Skeletal muscle satellite cell (primary cell): ENCODE data around the gene FCN2.

Experiments
- H3K27me3 ChIP-seq: 2 replicates; pipeline ENCODE4 v1.7.0; 2013; ENCODE audit warnings: low read length; ENCODE audit not compliant: control insufficient read depth, insufficient read depth
- H3K36me3 ChIP-seq: 2 replicates; pipeline ENCODE4 v1.7.0; 2013; ENCODE audit warnings: mild to moderate bottlenecking, control low read depth, low read length; ENCODE audit not compliant: insufficient read depth
- H3K4me1 ChIP-seq: 2 replicates; pipeline ENCODE4 v1.7.0; 2013; ENCODE audit warnings: low read length; ENCODE audit not compliant: control insufficient read depth, insufficient read depth
- H3K4me2 ChIP-seq: 2 replicates; pipeline ENCODE4 v1.7.0; 2013; ENCODE audit warnings: mild to moderate bottlenecking, low read length
- H3K4me3 ChIP-seq: 2 replicates; pipeline ENCODE4 v1.7.0; 2013; ENCODE audit warnings: low read length
- H3K9ac ChIP-seq: 2 replicates; pipeline ENCODE4 v1.7.0; 2013; ENCODE audit warnings: mild to moderate bottlenecking, low read depth, low read length, moderate library complexity
- H3K9me3 ChIP-seq: replicated peaks from 2 replicates; pipeline ENCODE4 v1.7.0; 2013; ENCODE audit warnings: mild to moderate bottlenecking, control low read depth, low read length

The FCN2 gene

DNA sequence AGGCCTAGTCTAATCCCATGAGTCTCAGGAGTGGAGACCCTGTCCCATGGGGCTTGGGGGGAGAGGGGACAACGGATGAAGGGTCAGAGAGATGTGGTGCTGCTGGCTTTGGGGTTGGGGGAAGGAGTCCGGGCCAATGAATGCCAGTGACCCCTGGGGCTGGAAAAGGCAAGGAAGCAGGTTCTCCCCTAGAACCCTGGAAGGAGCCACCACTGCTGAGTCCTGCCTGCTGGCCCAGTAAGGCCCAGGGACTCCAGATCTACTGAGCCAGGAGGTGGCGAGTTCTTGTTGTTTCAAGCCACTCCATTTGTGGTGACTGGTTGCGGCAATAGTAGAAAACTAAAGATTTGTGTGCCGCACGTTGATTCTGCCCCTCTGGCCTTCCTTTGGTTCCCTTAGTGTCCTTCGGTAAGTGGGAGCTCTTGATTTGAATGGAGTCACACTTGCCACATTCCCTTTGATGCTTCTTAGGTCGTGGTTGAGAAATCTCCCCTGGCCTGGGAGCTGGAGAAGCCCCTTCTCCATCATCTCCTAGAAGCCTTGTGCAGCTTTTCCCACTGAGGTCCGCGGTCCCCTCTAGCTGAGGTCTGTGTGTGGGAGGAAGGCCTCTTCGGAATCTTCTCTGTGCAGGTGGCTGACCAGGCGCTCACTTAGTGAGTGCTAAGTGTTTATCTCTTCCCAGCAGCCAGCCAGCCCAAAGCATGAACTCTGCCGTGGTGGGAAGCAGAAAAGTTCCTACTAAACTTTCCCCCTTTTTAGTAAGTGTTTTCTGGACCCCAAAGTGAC lies 28.1 kb downstream of the FCN2 start:
- Histone ChIP-seq H3K4me1 (no peaks in the 10 kb centered on the region), H3K27me3 (peaks cover 46% of the 10 kb centered on the region), H3K9ac (no peak overlapping the region), H3K9me3 (no peaks in the 10 kb centered on the region), H3K36me3 (no peaks in the 10 kb centered on the region), H3K4me2 (no peak overlapping the region), H3K4me3 (no peak overlapping the region)

DNA sequence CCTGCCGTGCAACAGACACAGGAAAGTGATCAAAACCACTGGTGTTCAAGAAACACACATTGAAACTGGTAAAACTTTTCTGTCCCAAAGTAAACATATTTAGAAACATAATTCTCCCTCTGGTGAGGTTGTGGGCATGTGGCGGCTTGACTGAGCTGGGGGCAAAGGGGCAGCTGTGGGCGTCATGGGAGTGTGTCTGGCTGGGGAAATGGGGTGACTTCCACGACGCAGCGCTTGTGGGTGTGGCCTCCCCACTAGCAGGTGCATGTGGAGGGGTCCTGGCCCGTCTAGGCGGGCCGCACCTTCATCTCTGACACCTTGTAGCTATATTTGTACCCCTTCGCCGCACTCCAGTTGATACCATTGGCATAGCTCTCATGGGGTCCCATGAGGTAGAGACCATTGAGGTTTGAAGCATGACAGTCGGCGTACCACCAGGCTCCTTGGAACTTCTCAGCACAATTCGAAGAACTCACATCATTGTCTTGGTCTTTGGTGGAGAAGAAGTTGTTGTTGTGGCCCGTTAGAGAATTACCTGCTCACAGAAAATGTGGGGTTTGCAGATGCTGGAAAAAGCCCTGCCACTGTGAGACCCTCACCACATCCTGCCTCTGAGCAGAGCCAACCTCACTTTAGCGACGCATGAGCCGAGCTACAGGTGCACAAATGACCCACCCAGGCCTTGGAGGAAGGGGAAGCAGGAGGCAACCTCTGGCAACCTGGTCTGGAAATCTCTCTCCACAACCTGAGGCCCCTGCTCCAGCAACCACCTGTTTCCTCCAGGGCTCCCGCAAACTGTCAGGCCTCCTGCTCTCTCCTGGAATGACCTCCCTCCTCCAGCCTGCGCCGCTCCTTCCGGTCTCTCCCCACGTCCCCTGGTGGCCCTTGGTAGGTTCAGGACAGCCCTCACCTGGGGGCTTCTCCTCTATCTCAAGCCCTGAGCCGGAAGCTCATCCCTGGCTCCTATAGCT lies 29.2 kb downstream of the FCN2 start:
- no peaks in the 10 kb centered on the region for H3K36me3 ChIP-seq
- no peaks in the 10 kb centered on the region for H3K4me1 ChIP-seq
- H3K4me3 ChIP-seq: no peak overlapping the region
- no peak overlapping the region for H3K9ac ChIP-seq
- H3K4me2 ChIP-seq: no peak overlapping the region
- H3K9me3 ChIP-seq: no peaks in the 10 kb centered on the region
- H3K27me3 ChIP-seq: peaks cover 46% of the 10 kb centered on the region

GRCh38 chr9:134912126-134912840 lies 31.7 kb downstream of the FCN2 start:
- H3K27me3 ChIP-seq: peaks cover 51% of the 10 kb centered on the region
- H3K4me1 ChIP-seq: no peaks in the 10 kb centered on the region
- no peaks in the 10 kb centered on the region for H3K9me3 ChIP-seq
- no peak overlapping the region for H3K9ac ChIP-seq
- H3K4me3 ChIP-seq: no peak overlapping the region
- no peak overlapping the region for H3K4me2 ChIP-seq
- no peaks in the 10 kb centered on the region for H3K36me3 ChIP-seq

- no peak overlapping the region for H3K4me2 ChIP-seq
- no peaks in the 10 kb centered on the region for H3K4me1 ChIP-seq
- H3K4me3 ChIP-seq: no peak overlapping the region
- H3K27me3 ChIP-seq: peaks cover 48% of the 10 kb centered on the region
- no peaks in the 10 kb centered on the region for H3K9me3 ChIP-seq
- no peak overlapping the region for H3K9ac ChIP-seq
- no peaks in the 10 kb centered on the region for H3K36me3 ChIP-seq
These were observed 32.6 kb downstream of the FCN2 start for GRCh38 chr9:134913041-134913712.

GRCh38 chr9:134913713-134914500 lies 33.3 kb downstream of the FCN2 start:
- Histone ChIP-seq H3K27me3 (peaks cover 43% of the 10 kb centered on the region), H3K4me1 (no peaks in the 10 kb centered on the region), H3K9me3 (no peaks in the 10 kb centered on the region), H3K9ac (no peak overlapping the region), H3K4me3 (no peak overlapping the region), H3K4me2 (no peak overlapping the region), H3K36me3 (no peaks in the 10 kb centered on the region)

GRCh38 chr9:134914501-134914834 lies 33.9 kb downstream of the FCN2 start:
- H3K36me3 ChIP-seq: no peaks in the 10 kb centered on the region
- no peaks in the 10 kb centered on the region for H3K4me1 ChIP-seq
- H3K4me3 ChIP-seq: no peak overlapping the region
- no peak overlapping the region for H3K4me2 ChIP-seq
- H3K9ac ChIP-seq: no peak overlapping the region
- H3K9me3 ChIP-seq: no peaks in the 10 kb centered on the region
- H3K27me3 ChIP-seq: peaks cover 42% of the 10 kb centered on the region

- Histone ChIP-seq H3K36me3 (no peaks in the 10 kb centered on the region), H3K4me1 (no peaks in the 10 kb centered on the region), H3K4me3 (no peak overlapping the region), H3K9me3 (no peaks in the 10 kb centered on the region), H3K4me2 (no peak overlapping the region), H3K27me3 (peaks cover 35% of the 10 kb centered on the region), H3K9ac (no peak overlapping the region)
These were observed 34.7 kb downstream of the FCN2 start for GRCh38 chr9:134915046-134915985.

- no peak overlapping the region for H3K4me2 ChIP-seq
- no peaks in the 10 kb centered on the region for H3K4me1 ChIP-seq
- no peaks in the 10 kb centered on the region for H3K9me3 ChIP-seq
- no peak overlapping the region for H3K4me3 ChIP-seq
- H3K36me3 ChIP-seq: no peaks in the 10 kb centered on the region
- no peak overlapping the region for H3K9ac ChIP-seq
- H3K27me3 ChIP-seq: peaks cover 31% of the 10 kb centered on the region
These were observed 35.6 kb downstream of the FCN2 start for GRCh38 chr9:134916161-134916665.

DNA sequence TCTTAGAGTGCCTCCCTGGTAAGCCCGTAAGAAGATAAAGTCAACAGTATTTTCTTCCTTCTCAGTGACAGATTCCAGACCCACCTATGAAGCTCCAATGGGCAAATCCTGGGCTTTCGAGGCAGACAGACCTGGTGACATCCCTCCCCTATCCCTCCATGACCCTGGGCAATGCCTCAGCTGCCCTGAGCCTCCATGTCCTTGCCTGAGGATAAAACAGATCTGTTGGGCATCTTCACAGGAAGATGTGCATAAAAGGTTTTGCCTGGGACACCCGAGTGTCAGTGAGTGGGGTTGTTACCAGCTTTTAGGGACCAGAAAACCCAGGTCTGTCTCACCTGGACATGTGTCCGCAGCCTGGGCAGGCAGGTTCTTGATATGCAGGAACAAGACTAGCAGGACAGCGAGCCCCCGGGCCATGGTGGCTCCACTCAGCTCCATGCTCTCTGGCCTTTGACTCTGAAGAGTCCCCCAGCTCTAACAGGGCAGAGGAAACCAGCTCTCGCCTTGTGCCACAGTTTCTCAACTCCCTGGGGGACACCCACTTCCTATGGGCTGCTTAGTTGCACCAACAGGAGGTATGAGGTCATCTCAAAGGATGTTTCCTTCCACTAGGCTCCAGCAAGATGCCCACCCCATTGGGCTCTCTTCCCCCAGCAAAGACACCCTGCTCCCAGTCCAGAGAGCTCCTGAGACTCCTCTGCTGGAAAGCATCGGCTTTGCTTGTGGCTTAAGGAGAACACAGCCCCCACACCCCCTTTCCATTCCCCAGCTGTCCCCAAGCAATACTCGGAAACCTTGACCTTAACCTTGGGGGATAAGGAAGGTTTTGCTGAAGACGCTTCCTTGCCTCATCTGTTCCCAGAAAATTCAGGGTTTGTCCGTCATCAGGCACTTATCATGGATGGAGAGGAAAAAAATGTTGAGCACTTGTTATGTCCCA lies 37.1 kb downstream of the FCN2 start, which contains the start of gene FCN1:
Gene FCN1 (minus strand): TSS at position 482 of the 943 bp plus-strand sequence. CDS start 41 bp downstream, at position 441.
- no peaks in the 10 kb centered on the region for H3K36me3 ChIP-seq
- H3K9me3 ChIP-seq: no peaks in the 10 kb centered on the region
- peaks cover 27% of the 10 kb centered on the region for H3K27me3 ChIP-seq
- H3K4me1 ChIP-seq: no peaks in the 10 kb centered on the region
- no peak within 1 kb of the TSS for H3K4me3 ChIP-seq
- no peak within 1 kb of the TSS for H3K4me2 ChIP-seq
- H3K9ac ChIP-seq: no peak within 1 kb of the TSS
